K562 (cell line): Measurements from ENCODE around the gene YPEL5. TPM values are rescaled to one million over a fixed set of nuclear protein-coding genes. Genes with fewer than 3 reads are reported as not detected.

Experiments used
- ARID2 ChIP-seq: fragments of 450-650 bp; IDR thresholded peaks from 2 replicates; pipeline ENCODE4 v1.6.1; 2017; ENCODE audit warnings: antibody characterized with exemption, mild to moderate bottlenecking
- CEBPB ChIP-seq: fragments of 450-650 bp; IDR thresholded peaks from 2 replicates; pipeline ENCODE4 v1.6.1; 2016; ENCODE audit warnings: missing genetic modification characterization, missing compliant biosample characterization
- DIDO1 ChIP-seq: fragments of 450-650 bp; IDR thresholded peaks from 2 replicates; pipeline ENCODE4 v1.6.1; 2016; ENCODE audit warnings: low read depth, missing biosample characterization, missing genetic modification characterization
- HMG20B ChIP-seq: fragments of 250-450 bp; sonication (Bioruptor Pico); IDR thresholded peaks from 2 replicates; pipeline ENCODE4 v1.5.0; 2021; ENCODE audit warnings: mild to moderate bottlenecking
- MEF2D ChIP-seq: conservative IDR thresholded peaks from 2 replicates; pipeline ENCODE4 v1.6.1; 2016; ENCODE audit warnings: low read depth, missing genetic modification characterization, missing compliant biosample characterization
- POLR3A ChIP-seq: IDR thresholded peaks from 2 replicates; pipeline ENCODE4 v1.6.1; 2011; ENCODE audit warnings: borderline replicate concordance, mild to moderate bottlenecking, moderate library complexity; ENCODE audit not compliant: insufficient read length, insufficient read depth; ENCODE audit errors: extremely low read depth
- REST ChIP-seq, 2 experiments: fragments of 450-650 bp; formaldehyde crosslinking in 1 of 2; IDR thresholded peaks; 2 replicates each; pipeline versions ENCODE4 v1.4.0 to v1.6.1; 2014 to 2020; ENCODE audit warnings: mild to moderate bottlenecking in 2 of 2, borderline replicate concordance in 1 of 2, low read depth in 1 of 2
- SPI1 ChIP-seq: IDR thresholded peaks from 2 replicates; pipeline ENCODE4 v1.6.1; 2011; ENCODE audit warnings: low read depth, low read length, control low read depth, borderline replicate concordance
- TEAD1 ChIP-seq, 2 experiments: fragments of 450-650 bp in 1 of 2; sonication (generic) in 1 of 2; formaldehyde crosslinking; IDR thresholded peaks; 2 replicates each; pipeline versions ENCODE4 v1.4.0 to v1.8.0; 2020 to 2022; ENCODE audit warnings: mild to moderate bottlenecking in 2 of 2, missing genetic modification reagents in 1 of 2
- ZFP91 ChIP-seq: sonication (generic); formaldehyde crosslinking; IDR thresholded peaks from 2 replicates; pipeline ENCODE4 v1.8.0; 2022; ENCODE audit warnings: mild to moderate bottlenecking, missing genetic modification reagents
- ZHX1 ChIP-seq: fragments of 150-350 bp; conservative IDR thresholded peaks from 2 replicates; pipeline ENCODE4 v1.6.1; 2014; ENCODE audit warnings: low read length
- ZNF263 ChIP-seq: sonication (generic); formaldehyde crosslinking; IDR thresholded peaks from 2 replicates; pipeline ENCODE4 v1.8.0; 2022; ENCODE audit warnings: mild to moderate bottlenecking, missing genetic modification reagents, borderline replicate concordance
- ZNF668 ChIP-seq: fragments of 250-450 bp; sonication (Bioruptor Pico); IDR thresholded peaks from 2 replicates; pipeline ENCODE4 v1.8.0; 2022; ENCODE audit warnings: mild to moderate bottlenecking, inconsistent platforms
- ZNF830 ChIP-seq: fragments of 250-450 bp; sonication (Bioruptor Pico); IDR thresholded peaks from 2 replicates; pipeline ENCODE4 v1.5.0; 2021; ENCODE audit warnings: mild to moderate bottlenecking
- polyA plus RNA-seq, 8 experiments: library from polyadenylated mRNA; depleted of rRNA in 4 of 8; stranded (reverse) in 5 of 8; unstranded in 3 of 8; fragments of >200 nt; fragmentation: Nextera tagmentation in 2 of 8; fragmentation: Illumina TruSeq in 1 of 8; extraction: Ambion mirVana in 2 of 8; extraction: Trizol in 1 of 8; gene quantifications; 2 replicates each; pipeline versions ENCODE4 v1.2.1 to v1.2.3, GENCODE V29; 2011 to 2014; ENCODE audit warnings: inconsistent platforms in 1 of 8, missing spikeins in 1 of 8
- total RNA-seq, 7 experiments: library from RNA; depleted of rRNA in 6 of 7; stranded (reverse); fragments of >200 nt in 6 of 7; fragmentation: Illumina TruSeq in 2 of 7; extraction: Trizol in 2 of 7; gene quantifications; 2 replicates each; pipeline versions ENCODE4 v1.2.1 to v1.2.3, GENCODE V29; 2011 to 2021; ENCODE audit warnings: low replicate concordance in 1 of 7

The YPEL5 gene
- total and polyA plus RNA-seq, 9 of the 15 experiments (the other 6 are each of a cell fraction or from before 2014, with no cell fraction given): 5.4 to 34.4 (median 12.3) TPM

- no peak for TF ChIP-seq REST (IDR thresholded peaks at IDR 0.05; ENCODE audit: borderline replicate concordance)
- peak; percentile 40; the same call in 1 of the 2 replicates for TF ChIP-seq REST (CRISPR knock-in tag; IDR thresholded peaks at IDR 0.05; ENCODE audit: low read depth)
- no peak for TF ChIP-seq SPI1
- TF ChIP-seq ZFP91 (CRISPR knock-in tag): peak; percentile 98
- TF ChIP-seq CEBPB (tag): peak; percentile 91
- TF ChIP-seq ZNF263 (CRISPR knock-in tag): peak; percentile 31; the same call in 1 of the 2 replicates
- no peak for TF ChIP-seq ZNF830 (CRISPR knock-in tag)
- no peak for TF ChIP-seq MEF2D (tag)
- no peak for TF ChIP-seq HMG20B (CRISPR knock-in tag)
- no peak for TF ChIP-seq ZHX1
- no peak for TF ChIP-seq DIDO1
- TF ChIP-seq TEAD1 (CRISPR knock-in tag; IDR thresholded peaks at IDR 0.05): 0 out of 4 replicates have a peak, but pooled peaks of 1 of the 2 experiments have one; percentile 31
- no peak for TF ChIP-seq ZNF668
- no peak for TF ChIP-seq POLR3A
- no peak for TF ChIP-seq ARID2
Measured at GRCh38 chr2:30146337-30147195, at the start of gene YPEL5 (continued).
